Natural killer cell treated with Interleukin-12 subunit alpha and Interleukin-12 subunit beta and Interleukin-15 and Interleukin-18, amount 100 ng/mL, for 72 hours (primary cell): ENCODE measurements around the gene GRWD1. TPM values are rescaled to one million over a fixed set of nuclear protein-coding genes. Genes with fewer than 3 reads are reported as not detected.

Source experiments
- ATAC-seq, 2 donors: fragments of 150-1000 bp; cut with Tn5 transposase in 1 of 2; sonication (Bioruptor Pico), chemical (Tn5 transposase) in 1 of 2; 2 replicates each; pipeline ENCODE4 v1.10.0; 2021
- DNase-seq: peaks from one replicate; pipeline ENCODE4 v3.0.0; 2022; ENCODE audit warnings: low spot score
- H3K27ac Mint-ChIP-seq, 2 donors: 1 replicate in 1 of 2; 2 replicates in 1 of 2; pipeline ENCODE4 v1.8.0; 2022; ENCODE audit warnings: mixed read lengths in 2 of 2, mild to moderate bottlenecking in 1 of 2, moderate library complexity in 1 of 2
- H3K27me3 Mint-ChIP-seq, 2 donors: 1 replicate in 1 of 2; 2 replicates in 1 of 2; pipeline ENCODE4 v1.8.0; 2022; ENCODE audit warnings: mixed read lengths in 2 of 2
- H3K36me3 Mint-ChIP-seq: one replicate; pipeline ENCODE4 v1.8.0; 2022; ENCODE audit warnings: mixed read lengths
- H3K4me1 Mint-ChIP-seq, 2 donors: 1 replicate in 1 of 2; 2 replicates in 1 of 2; pipeline ENCODE4 v1.8.0; 2022; ENCODE audit warnings: low read depth in 2 of 2, mixed read lengths in 2 of 2, mild to moderate bottlenecking in 1 of 2
- H3K4me3 Mint-ChIP-seq: one replicate; pipeline ENCODE4 v1.8.0; 2022; ENCODE audit warnings: mixed read lengths
- H3K9me3 Mint-ChIP-seq: 2 replicates; pipeline ENCODE4 v1.8.0; 2022; ENCODE audit warnings: mixed read lengths
- total RNA-seq, 2 donors: library from RNA; stranded (reverse); gene quantifications; one replicate each; pipeline ENCODE4 v1.2.3, GENCODE V29; 2022

Gene GRWD1
- total RNA-seq, 2 donors from 2014 or later = 60.6 to 104 TPM

DNA sequence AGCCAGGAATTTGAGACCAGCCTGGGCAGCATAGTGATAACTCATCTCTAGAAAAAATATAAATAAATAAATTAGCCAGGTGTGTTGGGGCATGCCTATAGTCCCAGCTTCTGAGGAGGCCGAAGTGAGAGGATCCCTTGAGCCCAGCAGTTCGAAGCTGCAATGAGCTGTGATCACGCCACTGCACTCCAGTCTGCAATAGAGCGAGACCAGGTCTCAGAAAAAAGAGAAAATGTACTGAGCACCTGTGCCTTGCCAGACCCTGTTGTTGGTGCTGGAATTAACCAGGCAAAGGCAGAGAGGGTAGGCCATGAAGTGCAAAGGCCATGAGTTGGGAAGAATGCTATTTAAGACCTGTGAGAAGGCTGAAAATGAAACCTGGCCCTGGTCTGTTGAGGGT lies 26.1 kb downstream of the GRWD1 start:
- H3K4me1 Mint-ChIP-seq = peaks cover 17 to 28% of the 10 kb centered on the region in 2 donors
- no peaks in the 10 kb centered on the region for H3K9me3 Mint-ChIP-seq
- no peak overlapping the region for H3K27ac Mint-ChIP-seq
- H3K27me3 Mint-ChIP-seq = no peaks in the 10 kb centered on the region
- H3K36me3 Mint-ChIP-seq = no peaks in the 10 kb centered on the region
- H3K4me3 Mint-ChIP-seq = no peak overlapping the region
- DNase-seq = no peak
- ATAC-seq = no peak

DNA sequence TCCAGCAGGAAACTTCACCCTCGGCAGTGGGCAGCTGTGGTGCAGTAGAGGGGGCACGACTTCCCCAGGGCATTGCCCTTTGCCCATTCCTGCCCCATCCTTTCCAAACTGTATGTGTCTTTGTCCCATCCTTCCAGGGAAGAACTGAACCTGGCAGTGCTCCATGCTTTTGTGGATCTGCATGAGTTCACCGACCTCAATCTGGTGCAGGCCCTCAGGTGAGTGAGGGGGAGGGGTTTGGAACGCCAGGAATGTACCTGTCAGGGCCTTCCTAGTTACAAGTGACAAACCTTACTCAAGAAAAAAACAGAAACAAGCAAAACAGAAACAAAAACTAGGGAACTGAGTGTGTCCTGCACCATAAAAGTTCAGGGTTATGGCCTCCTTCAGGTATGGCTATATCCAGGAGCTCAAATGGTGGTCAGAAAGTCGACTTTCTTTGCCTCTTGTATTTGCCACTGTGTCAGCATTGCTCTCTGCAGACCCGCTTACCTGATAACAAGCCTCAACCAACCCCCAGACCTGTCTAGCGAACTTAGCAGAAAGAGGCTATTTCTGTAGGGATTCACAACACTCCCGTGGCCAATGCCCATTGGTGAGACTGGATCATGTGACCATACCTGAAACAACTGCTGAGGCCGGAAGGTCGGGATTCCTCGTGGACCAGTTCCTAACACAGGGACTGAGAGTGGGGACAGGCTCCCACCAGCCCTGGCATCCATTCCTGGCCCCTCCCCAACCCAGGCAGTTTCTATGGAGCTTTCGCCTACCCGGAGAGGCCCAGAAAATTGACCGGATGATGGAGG lies 27.6 kb downstream of the GRWD1 start:
- H3K9me3 Mint-ChIP-seq = no peaks in the 10 kb centered on the region
- H3K36me3 Mint-ChIP-seq = no peaks in the 10 kb centered on the region

DNA sequence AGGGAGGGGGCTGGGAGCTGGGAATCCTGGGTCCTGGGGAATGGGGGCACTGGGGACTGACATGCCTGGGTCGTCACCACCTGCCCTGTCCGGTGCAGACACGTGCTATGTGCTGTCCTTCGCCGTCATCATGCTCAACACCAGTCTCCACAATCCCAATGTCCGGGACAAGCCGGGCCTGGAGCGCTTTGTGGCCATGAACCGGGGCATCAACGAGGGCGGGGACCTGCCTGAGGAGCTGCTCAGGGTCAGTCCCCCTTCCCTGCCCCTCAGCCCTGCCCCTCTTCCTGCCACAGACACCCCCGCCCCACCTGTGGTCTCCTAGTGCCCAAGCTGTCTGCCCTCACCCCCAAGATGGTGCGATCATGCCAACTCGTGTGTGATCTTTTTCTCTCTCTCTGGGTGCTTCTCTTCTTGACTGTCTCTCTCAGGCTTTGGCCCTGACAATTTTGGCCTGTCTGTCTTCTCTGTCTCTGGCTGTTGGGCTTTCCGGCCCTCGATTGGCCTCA lies 28.4 kb downstream of the GRWD1 start:
- no peaks in the 10 kb centered on the region for H3K36me3 Mint-ChIP-seq
- H3K9me3 Mint-ChIP-seq = no peaks in the 10 kb centered on the region
- peaks cover 11 to 20% of the 10 kb centered on the region in 2 donors for H3K4me1 Mint-ChIP-seq
- no peak for DNase-seq
- peak overlapping the region; percentile 39 for H3K4me3 Mint-ChIP-seq
- no peak overlapping the region for H3K27ac Mint-ChIP-seq
- no peak for ATAC-seq
- no peaks in the 10 kb centered on the region for H3K27me3 Mint-ChIP-seq

More for the DNA sequence above, 27.6 kb downstream of the GRWD1 start:
- ATAC-seq (no peak), DNase-seq (no peak)
- Mint-ChIP-seq H3K27ac (no peak overlapping the region), H3K4me1 (peaks cover 11 to 23% of the 10 kb centered on the region in 2 donors), H3K27me3 (no peaks in the 10 kb centered on the region), H3K4me3 (no peak overlapping the region)

DNA sequence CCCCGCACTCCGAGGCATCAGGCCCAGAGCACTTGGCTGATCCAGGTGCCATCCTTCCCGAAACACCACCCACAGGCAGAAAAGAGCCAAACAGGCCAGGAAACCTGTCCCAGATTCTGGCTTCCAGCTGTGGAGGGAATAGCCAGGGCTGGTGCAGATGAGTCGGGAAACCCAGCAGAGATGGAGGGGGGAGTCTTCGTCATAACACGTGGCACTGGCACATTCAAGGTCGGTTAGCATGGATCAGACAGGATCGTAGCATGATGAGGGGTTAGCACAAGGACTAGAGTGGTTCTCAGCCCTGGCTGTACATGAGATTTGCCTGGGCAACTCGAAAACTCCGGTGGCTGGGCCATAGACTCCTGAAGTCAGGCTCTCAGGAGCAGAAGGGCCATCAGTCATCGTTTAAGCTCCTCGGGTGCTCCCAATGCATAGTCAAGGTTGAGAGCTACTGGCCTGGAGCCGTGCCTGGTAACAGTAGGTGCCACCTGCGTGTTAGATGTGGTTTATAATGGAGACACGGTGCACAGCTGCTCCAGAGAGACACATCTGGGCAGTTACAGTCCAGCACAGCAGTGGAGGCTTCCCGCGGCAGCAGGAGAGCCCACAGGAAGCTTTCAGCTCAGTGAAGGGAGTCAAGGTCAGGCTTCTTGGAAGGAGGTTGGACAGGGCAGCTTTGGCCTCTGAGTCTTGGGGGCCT lies 29.7 kb downstream of the GRWD1 start:
- H3K9me3 Mint-ChIP-seq = no peaks in the 10 kb centered on the region
- peak overlapping the region in 1 of 2 donors; percentile 68 for H3K27ac Mint-ChIP-seq
- no peaks in the 10 kb centered on the region for H3K27me3 Mint-ChIP-seq
- DNase-seq (no peak), ATAC-seq (no peak)
- H3K4me1 Mint-ChIP-seq = peaks cover 13 to 25% of the 10 kb centered on the region in 2 donors
- no peak overlapping the region for H3K4me3 Mint-ChIP-seq
- no peaks in the 10 kb centered on the region for H3K36me3 Mint-ChIP-seq

DNA sequence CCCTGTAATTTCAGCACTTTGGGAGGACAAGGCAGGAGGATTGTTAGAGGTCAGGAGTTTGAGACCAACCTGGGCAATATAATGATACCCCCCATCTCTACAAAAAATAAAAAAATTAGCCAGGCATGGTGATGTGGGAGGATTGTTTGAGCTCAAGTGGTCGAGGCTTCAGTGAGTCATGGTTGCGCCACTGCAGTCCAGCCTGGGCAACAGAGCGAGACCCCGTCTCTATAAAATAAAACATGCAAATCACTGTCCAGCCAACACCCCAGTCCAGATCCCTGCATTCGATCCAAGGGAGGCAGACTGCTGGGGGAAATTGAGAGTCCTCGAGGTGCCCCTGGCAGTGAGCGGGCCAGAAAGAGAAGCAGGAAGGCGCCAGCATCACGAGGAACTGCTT lies 30.4 kb downstream of the GRWD1 start:
- Mint-ChIP-seq H3K27me3 (no peaks in the 10 kb centered on the region), H3K27ac (peak overlapping the region in 1 of 2 donors; percentile 68), H3K9me3 (no peaks in the 10 kb centered on the region), H3K4me1 (peaks cover 14 to 29% of the 10 kb centered on the region in 2 donors), H3K4me3 (no peak overlapping the region), H3K36me3 (no peaks in the 10 kb centered on the region)
- ATAC-seq (no peak), DNase-seq (no peak)

DNA sequence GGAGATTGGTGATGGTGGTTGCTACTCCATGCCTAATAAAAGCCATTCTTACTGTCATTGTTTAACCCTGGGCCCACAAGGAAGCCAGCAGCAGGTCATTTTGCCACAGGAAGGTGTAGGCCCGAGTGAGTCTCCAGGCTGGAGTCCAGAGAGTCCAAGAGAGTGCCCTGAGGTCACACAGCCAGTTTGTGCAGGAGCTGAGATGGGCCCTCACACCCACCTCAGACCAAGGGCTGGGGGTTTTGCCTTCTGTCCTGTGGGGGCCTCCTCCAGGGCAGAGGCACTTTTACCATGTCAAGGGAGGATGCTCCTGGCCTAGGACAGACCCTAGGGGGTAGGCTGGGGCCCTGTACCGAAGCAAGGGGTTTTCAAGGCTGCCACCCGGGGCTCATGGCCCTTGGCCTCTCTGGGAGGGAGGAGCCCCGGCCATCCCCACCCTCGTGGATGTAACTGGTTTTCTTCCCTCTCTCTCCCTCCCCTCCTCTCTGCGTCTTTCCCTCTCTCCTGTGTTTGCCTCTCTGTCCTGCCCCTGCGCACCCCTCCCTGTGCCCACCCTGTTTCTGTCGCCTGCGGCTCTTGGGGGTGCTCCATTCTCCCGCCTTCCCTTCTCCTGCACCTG lies 31.4 kb downstream of the GRWD1 start:
- peaks cover 16 to 28% of the 10 kb centered on the region in 2 donors for H3K4me1 Mint-ChIP-seq
- no peak for ATAC-seq

DNA sequence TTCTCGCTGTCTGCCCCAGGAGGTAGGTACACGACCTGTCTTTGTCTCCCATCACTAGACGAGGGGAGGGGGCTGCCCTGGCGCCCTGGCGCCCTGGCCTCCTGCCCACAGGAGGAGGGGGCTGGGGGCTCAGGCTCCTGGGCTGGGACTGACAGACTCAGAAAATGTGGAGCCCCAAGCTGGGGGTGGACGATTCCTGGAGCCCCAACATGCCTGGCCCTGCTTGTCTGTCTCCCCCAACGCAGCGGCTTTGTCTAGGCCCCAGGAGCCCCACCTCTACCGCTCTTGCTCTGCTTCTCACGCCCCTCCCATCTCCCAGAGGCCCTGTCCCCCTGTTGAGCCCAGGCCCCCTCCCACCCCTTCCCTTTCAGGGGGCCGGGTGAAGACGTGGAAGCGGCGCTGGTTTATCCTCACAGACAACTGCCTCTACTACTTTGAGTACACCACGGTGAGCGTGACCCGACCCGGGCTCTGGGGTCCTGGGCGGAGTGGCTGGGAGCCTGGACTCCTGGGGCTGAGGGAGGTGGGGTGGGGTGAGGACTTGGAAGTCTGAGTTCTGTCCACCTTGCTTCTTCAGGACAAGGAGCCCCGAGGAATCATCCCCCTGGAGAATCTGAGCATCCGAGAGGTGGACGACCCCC lies 32.0 kb downstream of the GRWD1 start:
- Mint-ChIP-seq H3K27ac (no peak overlapping the region), H3K4me3 (no peak overlapping the region), H3K36me3 (no peaks in the 10 kb centered on the region), H3K4me1 (peaks cover 16 to 28% of the 10 kb centered on the region in 2 donors), H3K9me3 (no peaks in the 10 kb centered on the region), H3K27me3 (no peaks in the 10 kb centered on the region)
- no peak for DNase-seq
- ATAC-seq = no peak

More for the DNA sequence above, 31.4 kb downstream of the GRWD1 start:
- H3K9me3 Mint-ChIP-seq = no peaks in the 10 kb centered on the region
- no peaks in the 10 kb centered on the region for H3K27me3 Mint-ChIP-seq
- DNase-seq = no peak
- H3K4me3 Mint-ChIP-seq = no peak overlapping the region
- no peaks in the 10 kb centered on the region for H3K36me3 Mint-ChIP-seq
- no peak overlapping the region for H3K27ac Mint-ChIP-seq

DNA sequence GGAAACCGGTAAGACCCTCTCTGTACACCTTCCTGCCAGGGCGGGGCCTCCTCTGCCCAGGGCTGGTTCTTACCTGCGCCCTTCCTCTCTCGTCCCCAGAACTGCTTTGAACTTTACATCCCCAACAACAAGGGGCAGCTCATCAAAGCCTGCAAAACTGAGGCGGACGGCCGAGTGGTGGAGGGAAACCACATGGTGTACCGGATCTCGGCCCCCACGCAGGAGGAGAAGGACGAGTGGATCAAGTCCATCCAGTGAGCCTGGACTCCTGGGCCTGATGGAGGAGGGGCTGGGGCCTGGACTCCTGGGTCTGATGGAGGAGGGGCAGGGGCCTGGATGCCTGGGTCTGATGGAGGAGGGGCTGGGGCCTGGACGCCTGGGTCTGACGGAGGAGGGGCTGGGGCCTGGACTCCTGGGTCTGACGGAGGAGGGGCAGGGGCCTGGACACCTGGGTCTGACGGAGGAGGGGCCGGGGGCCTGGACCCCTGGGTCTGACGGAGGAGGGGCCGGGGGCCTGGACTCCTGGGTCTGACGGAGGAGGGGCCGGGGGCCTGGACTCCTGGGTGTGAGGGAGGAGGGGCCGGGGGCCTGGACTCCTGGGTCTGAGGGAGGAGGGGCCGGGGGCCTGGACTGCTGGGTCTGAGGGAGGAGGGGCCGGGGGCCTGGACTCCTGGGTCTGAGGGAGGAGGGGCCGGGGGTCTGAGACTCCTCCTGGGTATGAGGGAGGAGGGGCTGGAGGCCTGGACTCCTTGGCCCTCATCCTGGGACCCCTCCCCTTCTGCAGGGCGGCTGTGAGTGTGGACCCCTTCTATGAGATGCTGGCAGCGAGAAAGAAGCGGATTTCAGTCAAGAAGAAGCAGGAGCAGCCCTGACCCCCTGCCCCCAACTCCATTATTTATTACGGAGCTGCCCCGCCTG lies 32.8 kb downstream of the GRWD1 start:
- Mint-ChIP-seq H3K36me3 (no peaks in the 10 kb centered on the region), H3K27ac (peak overlapping the region; percentile 7 to 66), H3K9me3 (no peaks in the 10 kb centered on the region), H3K4me3 (no peak overlapping the region), H3K27me3 (no peaks in the 10 kb centered on the region), H3K4me1 (peaks cover 16 to 30% of the 10 kb centered on the region in 2 donors)
- DNase-seq (no peak), ATAC-seq (no peak)

DNA sequence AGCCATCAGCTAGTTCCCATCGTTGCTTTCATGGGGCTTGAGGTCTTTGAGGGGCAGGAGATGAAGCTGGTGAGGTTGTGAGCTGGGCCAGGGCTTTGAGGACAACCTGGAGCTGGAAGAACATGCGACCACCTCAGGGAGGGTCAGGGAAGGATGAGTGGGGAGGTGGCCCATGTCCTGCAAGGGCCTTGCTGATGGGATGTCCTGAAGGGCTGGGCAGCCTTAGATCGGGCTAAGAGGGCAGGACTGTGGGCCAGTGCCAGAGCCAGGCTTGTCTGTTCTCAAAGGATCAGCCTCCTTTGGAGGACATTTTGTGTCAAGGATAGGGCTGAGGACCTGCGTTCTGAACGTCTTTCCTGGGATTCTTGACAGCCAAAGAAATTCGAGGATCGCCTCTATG lies 33.9 kb downstream of the GRWD1 start:
- Mint-ChIP-seq H3K27ac (peak overlapping the region; percentile 7 to 66), H3K4me3 (peak overlapping the region; percentile 16)

DNA sequence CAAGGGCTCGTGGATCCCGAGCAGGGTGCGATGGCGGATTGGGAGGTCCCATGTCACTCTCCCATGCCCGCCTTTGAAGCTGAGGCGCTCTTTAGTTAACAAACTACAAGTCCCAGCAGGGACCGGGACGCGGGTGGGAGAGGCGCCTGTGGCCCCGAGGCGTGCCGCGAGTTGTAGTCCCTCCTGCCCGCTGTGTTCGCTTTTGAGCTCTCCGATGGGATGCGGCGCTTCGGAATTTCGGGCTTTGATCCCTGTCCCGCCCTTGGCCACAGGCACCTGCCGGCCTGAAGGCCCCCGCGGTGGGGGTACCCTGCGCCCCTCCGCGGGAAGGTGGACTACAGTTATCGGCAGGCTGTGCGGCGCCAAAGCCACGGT lies 34.4 kb downstream of the GRWD1 start:
- DNase-seq (no peak), ATAC-seq (peak; percentile 2 to 8)
- Mint-ChIP-seq H3K27me3 (no peaks in the 10 kb centered on the region), H3K9me3 (no peaks in the 10 kb centered on the region), H3K4me3 (peak overlapping the region; percentile 79), H3K4me1 (peaks cover 10 to 24% of the 10 kb centered on the region in 2 donors), H3K27ac (peak overlapping the region; percentile 70 to 82), H3K36me3 (no peaks in the 10 kb centered on the region)

More for the DNA sequence above, 33.9 kb downstream of the GRWD1 start:
- ATAC-seq (no peak), DNase-seq (no peak)
- H3K4me1 Mint-ChIP-seq = peaks cover 10 to 27% of the 10 kb centered on the region in 2 donors
- no peaks in the 10 kb centered on the region for H3K36me3 Mint-ChIP-seq
- no peaks in the 10 kb centered on the region for H3K27me3 Mint-ChIP-seq
- H3K9me3 Mint-ChIP-seq = no peaks in the 10 kb centered on the region

DNA sequence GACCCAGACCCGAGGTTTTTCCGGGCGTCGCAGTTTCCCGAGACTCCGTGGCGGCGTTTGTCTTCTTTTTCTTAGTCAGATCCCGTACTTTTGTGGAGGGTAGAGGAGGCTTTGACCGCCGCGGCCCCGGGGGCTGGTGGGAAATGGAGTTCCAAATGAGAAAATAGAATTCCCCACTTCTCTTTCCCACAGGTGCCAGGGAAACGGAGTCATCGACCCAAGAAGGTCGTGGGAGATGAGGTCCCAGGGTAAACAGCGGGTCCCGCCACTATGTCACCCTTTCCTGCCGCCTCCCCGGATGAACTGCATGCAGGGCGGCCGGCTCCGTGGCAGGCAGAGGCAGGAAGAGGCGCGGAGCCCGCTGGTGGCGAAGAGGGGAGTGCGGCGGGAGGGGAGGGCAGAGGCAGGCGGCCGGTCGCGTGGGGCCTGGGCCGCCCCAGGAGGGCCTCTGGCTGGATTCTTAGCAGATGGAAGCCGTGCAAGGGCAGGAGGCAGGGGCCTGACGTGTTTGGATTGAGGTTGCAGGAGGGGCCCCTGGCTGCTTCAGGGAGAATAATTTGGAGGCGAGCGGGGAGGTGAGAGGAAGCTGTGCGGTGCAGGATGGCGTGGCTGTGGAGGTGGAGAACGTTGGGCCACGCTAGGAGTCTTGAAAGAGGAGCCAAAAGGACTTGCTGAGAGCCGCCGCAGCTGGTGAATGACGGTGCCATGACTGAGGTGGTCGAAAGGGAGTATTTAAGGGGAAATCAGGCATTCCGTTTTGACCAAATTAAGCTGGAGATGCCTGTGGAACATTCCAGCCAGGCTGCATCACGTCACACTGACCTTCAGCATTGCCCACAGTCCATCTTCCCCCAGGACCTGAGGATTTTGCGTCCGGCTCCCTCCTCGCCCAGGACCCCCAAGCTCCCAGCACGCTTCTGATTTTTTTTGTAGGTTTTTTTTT lies 35.0 kb downstream of the GRWD1 start:
- Mint-ChIP-seq H3K4me3 (peak overlapping the region; percentile 79), H3K4me1 (peaks cover 10 to 21% of the 10 kb centered on the region in 2 donors), H3K27me3 (no peaks in the 10 kb centered on the region), H3K9me3 (no peaks in the 10 kb centered on the region), H3K27ac (peak overlapping the region; percentile 70 to 82), H3K36me3 (no peaks in the 10 kb centered on the region)
- peak; percentile 75 for DNase-seq
- peak; percentile 85 to 89 for ATAC-seq
